H9 (cell line): Measurements from ENCODE around the gene ZFP37. TPM values are rescaled to one million over a fixed set of nuclear protein-coding genes. Genes with fewer than 3 reads are reported as not detected.
"Not testable (repeated sequence)": the region's sequence is repeated elsewhere in the genome, so short reads cannot be mapped to it uniquely, and the experiment has no call there.

Source experiments
- DNase-seq: peaks from one replicate; pipeline ENCODE4 v3.0.0-alpha.2; 2017
- H2AFZ ChIP-seq: one replicate; pipeline ENCODE4 v1.6.1; 2013; ENCODE audit warnings: mild to moderate bottlenecking, low read length, control low read depth, moderate library complexity
- H2AK5ac ChIP-seq: 2 replicates; pipeline ENCODE4 v1.6.1; 2013; ENCODE audit warnings: low read length, control low read depth, mixed read lengths; ENCODE audit not compliant: insufficient read length
- H2BK120ac ChIP-seq: one replicate; pipeline ENCODE4 v1.6.1; 2013; ENCODE audit warnings: low read depth, mild to moderate bottlenecking, low read length, control low read depth, inconsistent platforms; ENCODE audit not compliant: poor library complexity, severe bottlenecking
- H2BK12ac ChIP-seq: 2 replicates; pipeline ENCODE4 v1.6.1; 2013; ENCODE audit warnings: low read length, control low read depth, mixed read lengths, low read depth; ENCODE audit not compliant: insufficient read length
- H2BK15ac ChIP-seq: 2 replicates; pipeline ENCODE4 v1.6.1; 2013; ENCODE audit warnings: low read depth, low read length, control low read depth
- H2BK20ac ChIP-seq: one replicate; pipeline ENCODE4 v1.6.1; 2013; ENCODE audit warnings: low read depth, mild to moderate bottlenecking, low read length, control low read depth, inconsistent platforms; ENCODE audit not compliant: poor library complexity, severe bottlenecking
- H2BK5ac ChIP-seq: 2 replicates; pipeline ENCODE4 v1.6.1; 2013; ENCODE audit warnings: low read length, control low read depth, mixed read lengths; ENCODE audit not compliant: insufficient read length
- H3K14ac ChIP-seq: 2 replicates; pipeline ENCODE4 v1.6.1; 2013; ENCODE audit warnings: low read length, control low read depth; ENCODE audit not compliant: insufficient read depth
- H3K18ac ChIP-seq: 2 replicates; pipeline ENCODE4 v1.6.1; 2013; ENCODE audit warnings: low read depth, mild to moderate bottlenecking, mixed read lengths, low read length, control low read depth; ENCODE audit not compliant: insufficient read length
- H3K23ac ChIP-seq: 2 replicates; pipeline ENCODE4 v1.6.1; 2013; ENCODE audit warnings: low read length, control low read depth, mixed read lengths, low read depth; ENCODE audit not compliant: insufficient read length
- H3K23me2 ChIP-seq: 2 replicates; pipeline ENCODE4 v1.6.1; 2013; ENCODE audit warnings: low read depth, mild to moderate bottlenecking, mixed read lengths, low read length, control low read depth; ENCODE audit not compliant: insufficient read length, poor library complexity, severe bottlenecking
- H3K27ac ChIP-seq: 2 replicates; pipeline ENCODE4 v1.5.1; 2013; ENCODE audit warnings: low read length, control low read depth, mixed read lengths, low read depth; ENCODE audit not compliant: insufficient read length
- H3K27me3 ChIP-seq: 2 replicates; pipeline ENCODE4 v1.6.1; 2013; ENCODE audit warnings: low read length, control low read depth, inconsistent platforms; ENCODE audit not compliant: insufficient read depth
- H3K4ac ChIP-seq: 2 replicates; pipeline ENCODE4 v1.6.1; 2013; ENCODE audit warnings: low read depth, mild to moderate bottlenecking, control low read depth, inconsistent platforms, low read length, moderate library complexity
- H3K4me1 ChIP-seq: 2 replicates; pipeline ENCODE4 v1.6.1; 2013; ENCODE audit warnings: low read length, control low read depth, inconsistent platforms; ENCODE audit not compliant: insufficient read depth
- H3K4me2 ChIP-seq: 2 replicates; pipeline ENCODE4 v1.6.1; 2013; ENCODE audit warnings: low read length, control low read depth, mixed read lengths; ENCODE audit not compliant: insufficient read length, insufficient read depth
- H3K56ac ChIP-seq: 2 replicates; pipeline ENCODE4 v1.6.1; 2013; ENCODE audit warnings: low read depth, mild to moderate bottlenecking, mixed read lengths, low read length, control low read depth; ENCODE audit not compliant: insufficient read length
- H3K79me1 ChIP-seq: 2 replicates; pipeline ENCODE4 v1.6.1; 2013; ENCODE audit warnings: low read depth, mild to moderate bottlenecking, moderate library complexity, low read length, control low read depth, inconsistent platforms; ENCODE audit not compliant: insufficient read depth, poor library complexity, severe bottlenecking
- H3K79me2 ChIP-seq: 2 replicates; pipeline ENCODE4 v1.6.1; 2013; ENCODE audit warnings: low read length, control low read depth, inconsistent platforms; ENCODE audit not compliant: insufficient read depth
- H3K9ac ChIP-seq: 2 replicates; pipeline ENCODE4 v1.6.1; 2013; ENCODE audit warnings: low read length, control low read depth, mixed read lengths; ENCODE audit not compliant: insufficient read length; ENCODE audit errors: extremely low read depth
- H3K9me3 ChIP-seq: one replicate; pipeline ENCODE4 v1.6.1; 2013; ENCODE audit warnings: low read depth, low read length, inconsistent platforms; ENCODE audit not compliant: control insufficient read depth
- H3T11ph ChIP-seq: one replicate; pipeline ENCODE4 v1.6.1; 2013; ENCODE audit warnings: mild to moderate bottlenecking, low read length, control low read depth, inconsistent platforms
- H4K20me1 ChIP-seq: one replicate; pipeline ENCODE4 v1.6.1; 2013; ENCODE audit not compliant: control insufficient read depth, insufficient read length, insufficient read depth
- H4K5ac ChIP-seq: 2 replicates; pipeline ENCODE4 v1.6.1; 2013; ENCODE audit warnings: low read depth, mild to moderate bottlenecking, mixed read lengths, low read length, control low read depth; ENCODE audit not compliant: insufficient read length
- H4K8ac ChIP-seq: replicated peaks from 2 replicates; pipeline ENCODE4 v1.6.1; 2013; ENCODE audit warnings: low read length, control low read depth, mixed read lengths, low read depth; ENCODE audit not compliant: insufficient read length
- H4K91ac ChIP-seq: 2 replicates; pipeline ENCODE4 v1.6.1; 2013; ENCODE audit warnings: low read depth, mild to moderate bottlenecking, moderate library complexity, mixed read lengths, low read length, control low read depth; ENCODE audit not compliant: insufficient read length
- H3K27ac Mint-ChIP-seq, 3 experiments: 2 replicates in 2 of 3; 3 replicates in 1 of 3; pipeline ENCODE4 v1.8.0; 2020 to 2021; ENCODE audit warnings: mixed read lengths in 3 of 3, mild to moderate bottlenecking in 1 of 3, moderate library complexity in 1 of 3
- H3K27me3 Mint-ChIP-seq: 2 replicates; pipeline ENCODE4 v1.8.0; 2021; ENCODE audit warnings: low read depth, mild to moderate bottlenecking, moderate library complexity, mixed read lengths
- H3K36me3 Mint-ChIP-seq, 3 experiments: 2 replicates in 2 of 3; 3 replicates in 1 of 3; pipeline ENCODE4 v1.8.0; 2020 to 2021; ENCODE audit warnings: low read depth in 3 of 3, mixed read lengths in 3 of 3; ENCODE audit not compliant: insufficient read depth in 1 of 3
- H3K4me1 Mint-ChIP-seq, 2 experiments: 2 replicates each; pipeline ENCODE4 v1.8.0; 2020; ENCODE audit warnings: mixed read lengths in 2 of 2
- H3K4me3 Mint-ChIP-seq, 2 experiments: 2 replicates in 1 of 2; 3 replicates in 1 of 2; pipeline ENCODE4 v1.8.0; 2020 to 2021; ENCODE audit warnings: mild to moderate bottlenecking in 2 of 2, mixed read lengths in 2 of 2, moderate library complexity in 1 of 2
- H3K9me3 Mint-ChIP-seq, 2 experiments: 2 replicates in 1 of 2; 3 replicates in 1 of 2; pipeline ENCODE4 v1.8.0; 2020; ENCODE audit warnings: mild to moderate bottlenecking in 2 of 2, mixed read lengths in 2 of 2, moderate library complexity in 1 of 2
- CTCF ChIP-seq: fragments of 200-600 bp; sonication (generic); conservative IDR thresholded peaks from 3 replicates; pipeline ENCODE4 v1.8.0; 2021; ENCODE audit warnings: antibody characterized with exemption, mild to moderate bottlenecking
- WGBS: extraction: QIAGEN DNeasy Blood & Tissue Kit; methylation state at CpG from one replicate; pipeline ENCODE4 v1.1.7; 2013; ENCODE audit warnings: missing lambda C conversion rate, low lambda C conversion rate, mixed read lengths; ENCODE audit not compliant: insufficient read length; ENCODE audit errors: extremely low coverage; 5-methylcytosine and 5-hydroxymethylcytosine counted together
- long read RNA-seq: library from polyadenylated mRNA; unstranded; transcript quantifications from one replicate; pipeline ENCODE4 v2.0.0, GENCODE V29; 2020
- total RNA-seq: library from RNA; stranded (reverse); gene quantifications from 2 replicates; pipeline ENCODE4 v1.2.1, GENCODE V29; 2021

ZFP37 gene
- total RNA-seq, result 4.8 and 5.1 TPM in 2 replicates
- long read RNA-seq, full-length matches to known transcripts, result 28 of 31 reads
- long read RNA-seq, partial matches to known transcripts, result 0 of 31 reads
- long read RNA-seq, other reads (novel, unspliced or antisense), result 3 of 31 reads

- H3K79me2 ChIP-seq, result peaks cover 3% of the 10 kb centered on the region; the same call in 1 of the 2 replicates
- H4K20me1 ChIP-seq, result no peaks in the 10 kb centered on the region
- peak within 1 kb of the TSS; percentile 79 for H2AFZ ChIP-seq
- H2BK12ac ChIP-seq, result no peak within 1 kb of the TSS
- H3K9me3 ChIP-seq, result peaks cover 18% of the 10 kb centered on the region
- no peaks in the 10 kb centered on the region for H3K4me1 ChIP-seq
- H3K36me3 Mint-ChIP-seq, result no peaks in the 10 kb centered on the region
- H2AK5ac ChIP-seq, result no peak within 1 kb of the TSS
- H3K18ac ChIP-seq, result peak within 1 kb of the TSS; percentile 80
- H3K4me3 Mint-ChIP-seq, result no peak within 1 kb of the TSS
- no peak within 1 kb of the TSS for H3K56ac ChIP-seq
- peaks cover 10 to 13% of the 10 kb centered on the region in 2 experiments; a peak in 3 of 5 replicates for H3K9me3 Mint-ChIP-seq
- H3K23me2 ChIP-seq, result peaks cover 10% of the 10 kb centered on the region
- H4K5ac ChIP-seq, result no peak within 1 kb of the TSS
- H3K27ac Mint-ChIP-seq, result no peak within 1 kb of the TSS
- peak within 1 kb of the TSS; percentile 88; the same call in 1 of the 2 replicates for H3K14ac ChIP-seq
- H2BK5ac ChIP-seq, result no peak within 1 kb of the TSS
- no peak within 1 kb of the TSS for H2BK120ac ChIP-seq
- no peak within 1 kb of the TSS for H2BK20ac ChIP-seq
- H4K8ac ChIP-seq, result no peak within 1 kb of the TSS
- no peaks in the 10 kb centered on the region for H3K4me1 Mint-ChIP-seq
- peak within 1 kb of the TSS; percentile 75 for H3K9ac ChIP-seq
- no peak within 1 kb of the TSS for H3T11ph ChIP-seq
- H4K91ac ChIP-seq, result no peak within 1 kb of the TSS
- no peak within 1 kb of the TSS for H3K4ac ChIP-seq
- no peak within 1 kb of the TSS for H3K23ac ChIP-seq
- H2BK15ac ChIP-seq, result no peak within 1 kb of the TSS
- no CpG with 5 or more reads among the region's 62 CpGs for WGBS
- DNase-seq, result peak; percentile 93
- H3K27me3 Mint-ChIP-seq, result peaks cover 13% of the 10 kb centered on the region
- TF ChIP-seq CTCF, result no peak
- peaks cover 12% of the 10 kb centered on the region for H3K27me3 ChIP-seq
- H3K27ac ChIP-seq, result no peak within 1 kb of the TSS
- peak within 1 kb of the TSS; percentile 73 for H3K4me2 ChIP-seq
- peaks cover 4% of the 10 kb centered on the region for H3K79me1 ChIP-seq
Observed at GRCh38 chr9:113056191-113057106, at the start of gene ZFP37. TSS of gene ZFP37 (minus strand) at chr9:113056724. CDS start at chr9:113056688, 36 bp downstream.

- H3K79me2 ChIP-seq, H2AFZ ChIP-seq, H3K27me3 ChIP-seq, H3K4me1 ChIP-seq, H3K4ac ChIP-seq, H3K79me1 ChIP-seq, H4K8ac ChIP-seq, H2AK5ac ChIP-seq, H3K23ac ChIP-seq, H3K4me1 Mint-ChIP-seq, H3K27ac ChIP-seq, H3K36me3 Mint-ChIP-seq, H3K4me2 ChIP-seq, H2BK15ac ChIP-seq, H3K14ac ChIP-seq, H4K5ac ChIP-seq, H4K20me1 ChIP-seq, H3K27ac Mint-ChIP-seq, H3K56ac ChIP-seq, H3K23me2 ChIP-seq, H2BK20ac ChIP-seq, H3K9me3 ChIP-seq, H3K4me3 Mint-ChIP-seq, H4K91ac ChIP-seq, H3K18ac ChIP-seq, H2BK5ac ChIP-seq, H3K9ac ChIP-seq, H2BK120ac ChIP-seq, H3T11ph ChIP-seq, H2BK12ac ChIP-seq, DNase-seq: not testable (repeated sequence)
- WGBS, result no CpG with 5 or more reads among the region's 6 CpGs
- Mint-ChIP-seq H3K27me3 (peaks cover 23% of the 10 kb centered on the region), H3K9me3 (peaks cover 8 to 16% of the 10 kb centered on the region in 2 experiments)
Observed at GRCh38 chr9:113105345-113105744, 48.8 kb upstream of the ZFP37 start.
